GM12873 (cell line): ENCODE data around the gene ASIC2.

Experiments
- CTCF ChIP-seq: IDR thresholded peaks from 2 replicates; pipeline ENCODE4 v1.5.1; 2012; ENCODE audit warnings: low read depth, mild to moderate bottlenecking, moderate library complexity, low read length, control low read depth; ENCODE audit not compliant: insufficient read depth; ENCODE audit errors: missing control alignments

ASIC2 gene

GRCh38 chr17:33263396-33263795 is 29.7 kb downstream of the ASIC2 start:
- no peak for TF ChIP-seq CTCF

- no peak for TF ChIP-seq CTCF
These were observed 30.6 kb downstream of the ASIC2 start for GRCh38 chr17:33262266-33263123.

GRCh38 chr17:33261820-33262219 is 31.3 kb downstream of the ASIC2 start:
- no peak for TF ChIP-seq CTCF

- TF ChIP-seq CTCF, result no peak
These were observed 32.5 kb downstream of the ASIC2 start for GRCh38 chr17:33260638-33261037.

- no peak for TF ChIP-seq CTCF
These were observed 34.8 kb downstream of the ASIC2 start for GRCh38 chr17:33258296-33258695.

- no peak for TF ChIP-seq CTCF
These were observed 47.9 kb downstream of the ASIC2 start for GRCh38 chr17:33245183-33245582.

- TF ChIP-seq CTCF, result no peak
These were observed 49.4 kb downstream of the ASIC2 start for GRCh38 chr17:33243732-33244131.
